GM12874 (cell line): ENCODE results near the gene HIVEP3.

Experiments
- TF ChIP-seq, protein P1 (sequence below): IDR thresholded peaks from 2 replicates; pipeline ENCODE4 v1.5.1; 2011; ENCODE audit warnings: low read depth, mild to moderate bottlenecking, control low read depth, low read length, moderate library complexity; ENCODE audit not compliant: insufficient read depth

Gene HIVEP3

GRCh38 chr1:41488040-41488951, 430.4 kb downstream of the HIVEP3 start:
- TF ChIP-seq, protein P1, sequence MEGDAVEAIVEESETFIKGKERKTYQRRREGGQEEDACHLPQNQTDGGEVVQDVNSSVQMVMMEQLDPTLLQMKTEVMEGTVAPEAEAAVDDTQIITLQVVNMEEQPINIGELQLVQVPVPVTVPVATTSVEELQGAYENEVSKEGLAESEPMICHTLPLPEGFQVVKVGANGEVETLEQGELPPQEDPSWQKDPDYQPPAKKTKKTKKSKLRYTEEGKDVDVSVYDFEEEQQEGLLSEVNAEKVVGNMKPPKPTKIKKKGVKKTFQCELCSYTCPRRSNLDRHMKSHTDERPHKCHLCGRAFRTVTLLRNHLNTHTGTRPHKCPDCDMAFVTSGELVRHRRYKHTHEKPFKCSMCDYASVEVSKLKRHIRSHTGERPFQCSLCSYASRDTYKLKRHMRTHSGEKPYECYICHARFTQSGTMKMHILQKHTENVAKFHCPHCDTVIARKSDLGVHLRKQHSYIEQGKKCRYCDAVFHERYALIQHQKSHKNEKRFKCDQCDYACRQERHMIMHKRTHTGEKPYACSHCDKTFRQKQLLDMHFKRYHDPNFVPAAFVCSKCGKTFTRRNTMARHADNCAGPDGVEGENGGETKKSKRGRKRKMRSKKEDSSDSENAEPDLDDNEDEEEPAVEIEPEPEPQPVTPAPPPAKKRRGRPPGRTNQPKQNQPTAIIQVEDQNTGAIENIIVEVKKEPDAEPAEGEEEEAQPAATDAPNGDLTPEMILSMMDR = no peak

- TF ChIP-seq, protein P1 = no peak
Observed at GRCh38 chr1:41487126-41488039, 431.3 kb downstream of the HIVEP3 start.

GRCh38 chr1:41486371-41487125, 432.2 kb downstream of the HIVEP3 start:
- TF ChIP-seq, protein P1 = no peak

- TF ChIP-seq, protein P1 = no peak
Observed at GRCh38 chr1:41486053-41486370, 432.7 kb downstream of the HIVEP3 start.

- TF ChIP-seq, protein P1 = no peak
Observed at GRCh38 chr1:41485605-41486004, 433.1 kb downstream of the HIVEP3 start.

DNA sequence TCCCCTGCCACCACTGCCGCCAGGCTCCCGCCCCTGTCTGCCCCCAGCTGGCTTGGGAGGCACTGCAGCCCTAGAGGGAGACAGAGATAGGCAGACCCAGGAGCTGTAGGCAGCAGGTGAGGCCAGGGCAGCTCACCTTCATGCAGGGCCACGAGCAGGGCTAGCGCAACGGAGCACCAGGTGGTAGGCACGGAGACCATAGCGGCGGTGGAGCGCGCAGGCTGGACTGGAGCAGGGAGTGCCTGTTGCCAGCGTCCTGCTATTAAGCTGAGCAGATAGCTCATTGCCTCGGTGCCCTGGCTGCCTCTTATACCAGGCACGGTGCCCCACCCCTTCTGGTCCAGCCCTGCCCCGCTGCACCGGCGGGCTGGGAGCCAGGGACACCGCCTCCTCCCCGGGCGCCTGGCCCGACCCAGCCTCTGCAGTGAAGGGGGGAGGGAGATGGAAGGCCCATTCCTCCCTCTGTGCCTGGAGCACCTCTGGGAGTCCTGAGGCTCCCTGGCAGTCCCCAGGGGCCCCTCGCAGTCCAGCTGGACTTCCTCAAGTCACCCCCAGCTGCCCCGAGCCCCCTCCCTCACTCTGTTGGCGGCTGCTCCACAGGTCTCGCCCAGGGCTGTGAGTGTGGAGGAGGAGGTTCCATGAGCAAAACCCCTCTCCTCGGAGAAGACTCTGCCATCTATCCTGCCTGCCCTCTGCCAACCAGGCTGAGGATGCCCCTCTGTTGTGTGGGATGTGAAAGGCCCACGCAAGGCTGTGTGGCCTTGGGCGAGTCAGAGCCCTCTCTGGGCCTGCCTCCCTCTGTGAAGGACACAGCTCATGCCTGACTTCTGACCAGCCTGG, 434.1 kb downstream of the HIVEP3 start, which contains the start of gene EDN2:
Gene EDN2 (minus strand): TSS at position 282 of the 840 bp plus-strand sequence. CDS start 82 bp downstream, at position 200.
- TF ChIP-seq, protein P1 = peak; percentile 53
